IPS-18a (cell line): ENCODE results near the gene ARHGEF16.

Source experiments
- H3K27ac ChIP-seq: one replicate; pipeline ENCODE4 v1.5.1; 2013; ENCODE audit warnings: low read length
- H3K27me3 ChIP-seq: one replicate; pipeline ENCODE4 v1.6.1; 2013; ENCODE audit warnings: mild to moderate bottlenecking, low read length; ENCODE audit not compliant: control insufficient read depth, insufficient read depth
- H3K36me3 ChIP-seq: one replicate; pipeline ENCODE4 v1.6.1; 2013; ENCODE audit warnings: low read depth, low read length; ENCODE audit not compliant: control insufficient read depth
- H3K4me1 ChIP-seq: one replicate; pipeline ENCODE4 v1.6.1; 2013; ENCODE audit warnings: low read depth, low read length; ENCODE audit not compliant: control insufficient read depth
- H3K4me3 ChIP-seq: one replicate; pipeline ENCODE4 v1.5.1; 2013; ENCODE audit warnings: low read length
- H3K9ac ChIP-seq: one replicate; pipeline ENCODE4 v1.6.1; 2013; ENCODE audit warnings: mild to moderate bottlenecking, low read length, moderate library complexity
- H3K9me3 ChIP-seq: one replicate; pipeline ENCODE4 v1.6.1; 2013; ENCODE audit warnings: low read depth, low read length; ENCODE audit not compliant: control insufficient read depth

Gene ARHGEF16

GRCh38 chr1:3498246-3498930 is 43.9 kb downstream of the ARHGEF16 start:
- no peak overlapping the region for H3K9ac ChIP-seq
- H3K9me3 ChIP-seq, result no peaks in the 10 kb centered on the region
- no peaks in the 10 kb centered on the region for H3K4me1 ChIP-seq
- H3K27ac ChIP-seq, result no peak overlapping the region
- no peaks in the 10 kb centered on the region for H3K36me3 ChIP-seq
- H3K27me3 ChIP-seq, result no peaks in the 10 kb centered on the region
- H3K4me3 ChIP-seq, result no peak overlapping the region

GRCh38 chr1:3498986-3499385 is 44.5 kb downstream of the ARHGEF16 start:
- no peaks in the 10 kb centered on the region for H3K27me3 ChIP-seq
- H3K9me3 ChIP-seq, result no peaks in the 10 kb centered on the region
- H3K9ac ChIP-seq, result no peak overlapping the region
- H3K36me3 ChIP-seq, result no peaks in the 10 kb centered on the region
- no peak overlapping the region for H3K27ac ChIP-seq
- no peaks in the 10 kb centered on the region for H3K4me1 ChIP-seq
- H3K4me3 ChIP-seq, result no peak overlapping the region

GRCh38 chr1:3499611-3500010 is 45.1 kb downstream of the ARHGEF16 start:
- Histone ChIP-seq H3K9me3 (no peaks in the 10 kb centered on the region), H3K4me3 (no peak overlapping the region), H3K27me3 (no peaks in the 10 kb centered on the region), H3K27ac (no peak overlapping the region), H3K4me1 (no peaks in the 10 kb centered on the region), H3K9ac (no peak overlapping the region), H3K36me3 (no peaks in the 10 kb centered on the region)

GRCh38 chr1:3500265-3500835 is 45.9 kb downstream of the ARHGEF16 start:
- Histone ChIP-seq H3K4me1 (no peaks in the 10 kb centered on the region), H3K36me3 (no peaks in the 10 kb centered on the region), H3K9me3 (no peaks in the 10 kb centered on the region)

GRCh38 chr1:3501437-3501836 is 47.0 kb downstream of the ARHGEF16 start:
- Histone ChIP-seq H3K9ac (no peak overlapping the region), H3K27ac (no peak overlapping the region), H3K9me3 (no peaks in the 10 kb centered on the region), H3K27me3 (no peaks in the 10 kb centered on the region), H3K4me3 (no peak overlapping the region), H3K36me3 (no peaks in the 10 kb centered on the region), H3K4me1 (no peaks in the 10 kb centered on the region)

More at GRCh38 chr1:3500265-3500835, 45.9 kb downstream of the ARHGEF16 start:
- H3K9ac ChIP-seq, result no peak overlapping the region
- no peaks in the 10 kb centered on the region for H3K27me3 ChIP-seq
- H3K27ac ChIP-seq, result no peak overlapping the region
- no peak overlapping the region for H3K4me3 ChIP-seq

GRCh38 chr1:3501856-3502640 is 47.6 kb downstream of the ARHGEF16 start:
- Histone ChIP-seq H3K9ac (no peak overlapping the region), H3K9me3 (no peaks in the 10 kb centered on the region), H3K27ac (no peak overlapping the region), H3K27me3 (no peaks in the 10 kb centered on the region), H3K4me3 (no peak overlapping the region), H3K36me3 (no peaks in the 10 kb centered on the region), H3K4me1 (no peaks in the 10 kb centered on the region)

GRCh38 chr1:3502641-3503524 is 48.4 kb downstream of the ARHGEF16 start:
- no peaks in the 10 kb centered on the region for H3K27me3 ChIP-seq
- H3K4me3 ChIP-seq, result no peak overlapping the region
- H3K36me3 ChIP-seq, result no peaks in the 10 kb centered on the region
- H3K9me3 ChIP-seq, result no peaks in the 10 kb centered on the region
- H3K27ac ChIP-seq, result no peak overlapping the region
- no peaks in the 10 kb centered on the region for H3K4me1 ChIP-seq
- H3K9ac ChIP-seq, result no peak overlapping the region

- no peak overlapping the region for H3K9ac ChIP-seq
- H3K27me3 ChIP-seq, result no peaks in the 10 kb centered on the region
- H3K27ac ChIP-seq, result no peak overlapping the region
- H3K9me3 ChIP-seq, result no peaks in the 10 kb centered on the region
- no peaks in the 10 kb centered on the region for H3K36me3 ChIP-seq
- H3K4me1 ChIP-seq, result no peaks in the 10 kb centered on the region
- H3K4me3 ChIP-seq, result no peak overlapping the region
These were observed 49.0 kb downstream of the ARHGEF16 start for GRCh38 chr1:3503525-3503886.

GRCh38 chr1:3504151-3504821 is 49.8 kb downstream of the ARHGEF16 start:
- Histone ChIP-seq H3K27ac (no peak overlapping the region), H3K27me3 (no peaks in the 10 kb centered on the region), H3K9ac (no peak overlapping the region), H3K36me3 (no peaks in the 10 kb centered on the region), H3K4me1 (no peaks in the 10 kb centered on the region), H3K9me3 (no peaks in the 10 kb centered on the region), H3K4me3 (no peak overlapping the region)

- no peaks in the 10 kb centered on the region for H3K4me1 ChIP-seq
- H3K9ac ChIP-seq, result no peak overlapping the region
- H3K36me3 ChIP-seq, result no peaks in the 10 kb centered on the region
- H3K4me3 ChIP-seq, result no peak overlapping the region
- H3K9me3 ChIP-seq, result no peaks in the 10 kb centered on the region
- H3K27me3 ChIP-seq, result no peaks in the 10 kb centered on the region
- no peak overlapping the region for H3K27ac ChIP-seq
These were observed 50.3 kb downstream of the ARHGEF16 start for GRCh38 chr1:3504822-3505153.

- H3K27ac ChIP-seq, result no peak overlapping the region
- no peaks in the 10 kb centered on the region for H3K27me3 ChIP-seq
These were observed 50.7 kb downstream of the ARHGEF16 start for GRCh38 chr1:3505161-3505560.

More at GRCh38 chr1:3505161-3505560, 50.7 kb downstream of the ARHGEF16 start:
- Histone ChIP-seq H3K4me3 (no peak overlapping the region), H3K4me1 (no peaks in the 10 kb centered on the region), H3K9me3 (no peaks in the 10 kb centered on the region), H3K36me3 (no peaks in the 10 kb centered on the region), H3K9ac (no peak overlapping the region)
